Tibial artery (tissue), 4 donors: ENCODE measurements around the gene RAB27A.

Source experiments
- DNase-seq, 2 donors: peaks; one replicate each; pipeline ENCODE4 v3.0.0-alpha.2; 2019
- H3K27ac ChIP-seq, 2 donors: fragments of 200-600 bp; sonication (generic) in 1 of 2; 1 replicate in 1 of 2; 2 replicates in 1 of 2; pipeline ENCODE4 v1.5.1; 2018 to 2019; ENCODE audit warnings: mild to moderate bottlenecking in 1 of 2
- H3K27me3 ChIP-seq, 2 donors: fragments of 200-600 bp; sonication (generic) in 1 of 2; one replicate each; pipeline versions ENCODE4 v1.5.1 to v1.6.0; 2016 to 2019
- H3K36me3 ChIP-seq, 3 donors: fragments of 200-600 bp; sonication (generic) in 2 of 3; one replicate each; pipeline ENCODE4 v1.5.1; 2016 to 2019; ENCODE audit warnings: mild to moderate bottlenecking in 2 of 3
- H3K4me1 ChIP-seq, 4 donors: fragments of 200-600 bp; sonication (generic) in 2 of 4; 1 replicate in 3 of 4; 2 replicates in 1 of 4; pipeline ENCODE4 v1.5.1; 2016 to 2019
- H3K4me3 ChIP-seq, 2 donors: fragments of 200-600 bp; sonication (generic) in 1 of 2; 1 replicate in 1 of 2; 2 replicates in 1 of 2; pipeline ENCODE4 v1.5.1; 2018 to 2019; ENCODE audit warnings: mild to moderate bottlenecking in 2 of 2
- H3K9me3 ChIP-seq, 3 donors: fragments of 200-600 bp; sonication (generic) in 1 of 3; one replicate each; pipeline ENCODE4 v1.5.1; 2016 to 2019
- intact Hi-C: fragments of 100-400 bp; cut with DNase I; formaldehyde crosslinking; loops from one replicate; pipeline ENCODE4 v1.15.0; 2023; ENCODE audit warnings: low total_unique reads
- TF ChIP-seq, protein P1 (sequence below), 2 experiments: fragments of 200-600 bp in 1 of 2; fragments of 450-650 bp in 1 of 2; IDR thresholded peaks; one replicate each; pipeline ENCODE4 v1.5.1; 2017 to 2019; ENCODE audit warnings: antibody characterized with exemption in 2 of 2, mild to moderate bottlenecking in 1 of 2, moderate library complexity in 1 of 2

The RAB27A gene

GRCh38 chr15:55240125-55240760 lies 49.4 kb downstream of the RAB27A start:
- no peak overlapping the region for H3K27ac ChIP-seq
- no peak for DNase-seq
- TF ChIP-seq, protein P1, sequence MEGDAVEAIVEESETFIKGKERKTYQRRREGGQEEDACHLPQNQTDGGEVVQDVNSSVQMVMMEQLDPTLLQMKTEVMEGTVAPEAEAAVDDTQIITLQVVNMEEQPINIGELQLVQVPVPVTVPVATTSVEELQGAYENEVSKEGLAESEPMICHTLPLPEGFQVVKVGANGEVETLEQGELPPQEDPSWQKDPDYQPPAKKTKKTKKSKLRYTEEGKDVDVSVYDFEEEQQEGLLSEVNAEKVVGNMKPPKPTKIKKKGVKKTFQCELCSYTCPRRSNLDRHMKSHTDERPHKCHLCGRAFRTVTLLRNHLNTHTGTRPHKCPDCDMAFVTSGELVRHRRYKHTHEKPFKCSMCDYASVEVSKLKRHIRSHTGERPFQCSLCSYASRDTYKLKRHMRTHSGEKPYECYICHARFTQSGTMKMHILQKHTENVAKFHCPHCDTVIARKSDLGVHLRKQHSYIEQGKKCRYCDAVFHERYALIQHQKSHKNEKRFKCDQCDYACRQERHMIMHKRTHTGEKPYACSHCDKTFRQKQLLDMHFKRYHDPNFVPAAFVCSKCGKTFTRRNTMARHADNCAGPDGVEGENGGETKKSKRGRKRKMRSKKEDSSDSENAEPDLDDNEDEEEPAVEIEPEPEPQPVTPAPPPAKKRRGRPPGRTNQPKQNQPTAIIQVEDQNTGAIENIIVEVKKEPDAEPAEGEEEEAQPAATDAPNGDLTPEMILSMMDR (IDR thresholded peaks at IDR 0.05) = no peak
- H3K4me1 ChIP-seq = no peaks in the 10 kb centered on the region
- no peak overlapping the region for H3K4me3 ChIP-seq
- intact Hi-C loops = no loop called here
- H3K9me3 ChIP-seq = no peaks in the 10 kb centered on the region
- no peaks in the 10 kb centered on the region for H3K36me3 ChIP-seq
- no peaks in the 10 kb centered on the region for H3K27me3 ChIP-seq

DNA sequence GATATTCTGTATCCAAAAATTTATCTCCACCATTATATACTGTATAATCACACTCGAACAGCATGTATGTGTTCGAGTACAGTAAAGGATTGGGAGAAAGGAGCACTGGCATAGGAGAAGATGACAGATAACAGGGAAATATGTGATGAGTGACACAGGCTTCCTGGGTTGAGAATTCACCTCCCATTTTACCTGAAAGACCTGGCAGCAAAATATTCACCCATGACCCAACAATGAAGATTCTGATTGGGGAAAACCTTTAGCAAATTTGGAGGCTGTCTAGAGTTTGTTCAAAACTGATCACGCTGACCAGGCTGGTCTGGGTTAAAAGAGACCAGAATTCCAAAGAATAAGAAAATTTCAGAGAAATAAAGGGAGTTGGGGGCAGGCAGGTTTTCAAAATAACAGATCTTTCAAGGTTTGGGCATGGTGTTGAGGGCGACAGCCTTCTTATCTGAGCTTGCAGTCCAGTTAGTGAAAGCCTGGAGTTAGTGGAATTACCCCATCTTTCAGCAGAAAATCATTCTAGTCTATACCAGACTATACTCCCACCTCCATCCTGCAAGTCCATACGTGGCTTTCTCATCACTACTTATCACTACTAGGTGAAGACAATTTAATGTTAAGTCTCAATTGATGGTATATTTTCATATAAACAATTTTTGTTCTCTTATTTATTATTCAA lies 50.0 kb downstream of the RAB27A start:
- TF ChIP-seq, protein P1 (IDR thresholded peaks at IDR 0.05) = no peak
- Histone ChIP-seq H3K27ac (no peak overlapping the region), H3K9me3 (no peaks in the 10 kb centered on the region)

DNA sequence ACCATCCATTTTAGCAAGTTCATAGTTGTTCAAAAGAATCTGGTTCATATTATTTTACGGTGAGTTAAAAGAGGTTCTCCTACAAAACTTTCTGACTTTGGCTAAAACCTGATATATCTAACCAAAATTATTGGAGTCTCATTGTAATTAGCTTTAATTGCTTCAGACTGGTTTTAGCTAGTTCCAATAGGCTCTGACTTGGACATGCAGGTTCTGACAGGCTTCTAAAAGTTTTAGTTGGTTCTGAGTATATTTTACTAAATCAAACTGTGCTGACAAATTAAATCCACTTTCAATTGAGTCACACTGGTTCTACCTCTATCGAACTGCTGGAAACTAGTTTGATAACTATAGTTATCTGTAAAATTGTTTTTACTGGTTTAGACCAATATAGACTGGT lies 50.7 kb downstream of the RAB27A start:
- Histone ChIP-seq H3K27me3 (no peaks in the 10 kb centered on the region), H3K4me1 (no peaks in the 10 kb centered on the region), H3K9me3 (no peaks in the 10 kb centered on the region), H3K36me3 (peaks cover 0 to 7% (median 6%) of the 10 kb centered on the region in 3 donors), H3K27ac (no peak overlapping the region), H3K4me3 (no peak overlapping the region)
- no peak for DNase-seq
- TF ChIP-seq, protein P1 (IDR thresholded peaks at IDR 0.05) = no peak
- intact Hi-C loops = no loop called here

More for the DNA sequence above, 50.0 kb downstream of the RAB27A start:
- peaks cover 0 to under 1% (median under 1%) of the 10 kb centered on the region in 3 donors for H3K36me3 ChIP-seq
- intact Hi-C loops = no loop called here
- no peak overlapping the region for H3K4me3 ChIP-seq
- DNase-seq = no peak
- no peaks in the 10 kb centered on the region for H3K4me1 ChIP-seq
- H3K27me3 ChIP-seq = no peaks in the 10 kb centered on the region

DNA sequence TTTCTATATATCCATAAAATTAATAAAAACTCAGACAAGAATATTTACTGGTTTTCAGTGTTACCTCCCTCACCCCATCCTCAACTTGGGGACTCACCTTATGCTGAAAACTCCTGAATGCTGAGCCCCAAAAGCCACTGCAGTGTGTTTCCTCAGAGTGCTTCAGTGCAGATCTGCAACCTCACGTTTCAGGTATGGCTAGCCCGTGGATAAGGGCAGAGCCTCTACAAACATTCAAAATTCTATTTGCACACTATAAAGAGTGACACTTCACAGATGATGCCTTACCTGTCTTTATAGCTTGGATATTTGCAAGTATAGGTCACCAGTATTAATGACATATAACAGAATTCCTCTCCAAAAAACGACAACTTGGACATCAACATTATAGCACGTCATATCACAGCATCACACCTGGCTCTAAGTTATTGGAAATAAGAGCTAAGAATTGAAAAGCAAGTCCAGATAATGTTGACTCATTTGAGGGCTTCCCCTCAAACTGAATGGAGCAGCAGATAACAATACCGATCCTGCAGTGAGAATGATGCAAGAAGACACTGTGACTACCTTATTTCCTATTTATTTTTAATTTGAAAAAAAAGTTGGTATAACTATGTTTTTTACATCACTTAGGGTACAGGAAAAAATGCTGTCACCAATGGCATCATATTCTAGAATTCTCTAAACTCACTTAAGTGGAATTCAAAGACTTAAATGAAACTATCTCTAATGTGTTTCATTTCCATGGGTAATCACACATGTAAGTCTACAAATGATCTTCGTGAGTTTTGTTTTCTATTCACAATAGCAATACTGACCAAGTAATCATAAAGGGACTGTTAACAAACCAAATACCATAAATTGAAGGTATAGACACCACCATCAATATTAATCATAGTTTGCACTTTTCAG lies 52.1 kb downstream of the RAB27A start:
- H3K4me1 ChIP-seq = no peaks in the 10 kb centered on the region
- TF ChIP-seq, protein P1 (IDR thresholded peaks at IDR 0.05) = no peak
- DNase-seq = no peak

GRCh38 chr15:55235546-55236036 lies 54.0 kb downstream of the RAB27A start:
- H3K36me3 ChIP-seq = peaks cover 0 to 7% (median 6%) of the 10 kb centered on the region in 3 donors
- H3K4me3 ChIP-seq = no peak overlapping the region
- no peak overlapping the region for H3K27ac ChIP-seq
- no peaks in the 10 kb centered on the region for H3K4me1 ChIP-seq
- intact Hi-C loops = no loop called here
- TF ChIP-seq, protein P1 (IDR thresholded peaks at IDR 0.05) = no peak
- no peaks in the 10 kb centered on the region for H3K9me3 ChIP-seq
- H3K27me3 ChIP-seq = no peaks in the 10 kb centered on the region
- DNase-seq = no peak

More for the DNA sequence above, 52.1 kb downstream of the RAB27A start:
- Histone ChIP-seq H3K9me3 (no peaks in the 10 kb centered on the region), H3K4me3 (no peak overlapping the region), H3K27me3 (no peaks in the 10 kb centered on the region), H3K27ac (no peak overlapping the region), H3K36me3 (peaks cover 0 to 7% (median 6%) of the 10 kb centered on the region in 3 donors)
- intact Hi-C loops = no loop called here
